ENCODE data around the gene CTNNBIP1.
"Not testable (repeated sequence)": the region's sequence is repeated elsewhere in the genome, so short reads cannot be mapped to it uniquely, and the experiment has no call there.

The CTNNBIP1 gene, protein sequence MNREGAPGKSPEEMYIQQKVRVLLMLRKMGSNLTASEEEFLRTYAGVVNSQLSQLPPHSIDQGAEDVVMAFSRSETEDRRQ

DNA sequence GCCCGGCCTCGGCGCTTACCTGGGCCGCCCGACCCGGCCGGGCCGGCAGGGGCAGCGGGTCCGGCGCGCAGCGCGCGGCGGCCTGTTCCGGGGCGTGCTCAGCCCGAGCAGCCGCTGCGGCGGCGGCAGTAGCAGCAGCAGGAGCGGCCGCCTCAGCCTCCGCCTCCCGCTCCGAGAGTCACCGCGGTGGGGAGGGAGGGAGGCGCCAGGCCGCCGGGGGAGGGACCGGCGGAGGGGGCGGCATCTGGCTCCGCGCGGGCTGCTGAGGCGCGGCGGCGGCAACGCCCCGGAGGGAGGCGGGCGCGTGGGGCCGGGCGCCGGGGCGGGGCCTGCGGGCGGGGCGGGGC is at the start of gene CTNNBIP1:
Gene CTNNBIP1, minus strand, starts transcription at position 194 of the 347 bp plus-strand sequence. CDS start 38,205 bp downstream, outside the sequence.
- peak; percentile 95 for DNase-seq (ENCODE audit: low spot score)

DNA sequence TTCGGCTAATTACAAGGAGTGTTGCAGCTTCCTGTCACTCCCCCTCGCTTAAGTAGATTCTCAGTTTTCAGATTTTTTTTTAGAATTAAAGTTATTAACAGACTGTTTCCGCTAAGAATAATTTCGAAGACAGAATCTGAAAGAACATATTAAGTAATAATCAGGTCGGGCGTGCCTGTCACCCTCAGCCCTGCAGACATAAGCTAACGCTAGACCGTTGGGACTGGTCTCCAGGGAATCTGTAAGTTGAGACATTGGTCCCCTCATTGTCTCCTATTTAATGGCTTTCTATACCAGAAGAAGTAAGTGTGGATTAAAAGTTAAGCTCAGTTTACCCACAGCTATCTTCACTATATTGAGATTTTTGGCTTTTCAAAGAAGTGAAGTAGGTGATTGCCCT is 47.7 kb upstream of the CTNNBIP1 start:
- no peak for DNase-seq (ENCODE audit: low spot score)

- DNase-seq (ENCODE audit: low spot score) = no peak
These were observed 36.2 kb upstream of the CTNNBIP1 start for GRCh38 chr1:9946315-9946714.

GRCh38 chr1:9942939-9943788 is 33.1 kb upstream of the CTNNBIP1 start, which contains the start of the genes LZIC and NMNAT1:
Gene LZIC, minus strand, starts transcription at chr1:9943391. Its CDS starts 6,772 bp downstream, at chr1:9936619.
Gene NMNAT1, plus strand, starts transcription at chr1:9943475. Its CDS starts 28,599 bp downstream, at chr1:9972074.
- DNase-seq (ENCODE audit: low spot score) = peak; percentile 97

GRCh38 chr1:9942399-9942938 is 32.4 kb upstream of the CTNNBIP1 start:
- DNase-seq (ENCODE audit: low spot score) = peak; percentile 55

- DNase-seq (ENCODE audit: low spot score) = peak; percentile 69
These were observed 19.6 kb upstream of the CTNNBIP1 start for GRCh38 chr1:9929431-9930385.

GRCh38 chr1:9927259-9927658 is 17.2 kb upstream of the CTNNBIP1 start:
- no peak for DNase-seq (ENCODE audit: low spot score)

- no peak for DNase-seq (ENCODE audit: low spot score)
These were observed 12.3 kb upstream of the CTNNBIP1 start for GRCh38 chr1:9922342-9922741.

- no peak for DNase-seq (ENCODE audit: low spot score)
These were observed 10.5 kb upstream of the CTNNBIP1 start for GRCh38 chr1:9920606-9921005.

- no peak for DNase-seq (ENCODE audit: low spot score)
These were observed 7.8 kb upstream of the CTNNBIP1 start for GRCh38 chr1:9917901-9918300.

- DNase-seq (ENCODE audit: low spot score) = not testable (repeated sequence)
These were observed 7.4 kb upstream of the CTNNBIP1 start for GRCh38 chr1:9917495-9917894.

GRCh38 chr1:9916452-9916851 is 6.4 kb upstream of the CTNNBIP1 start:
- DNase-seq (ENCODE audit: low spot score) = no peak

DNA sequence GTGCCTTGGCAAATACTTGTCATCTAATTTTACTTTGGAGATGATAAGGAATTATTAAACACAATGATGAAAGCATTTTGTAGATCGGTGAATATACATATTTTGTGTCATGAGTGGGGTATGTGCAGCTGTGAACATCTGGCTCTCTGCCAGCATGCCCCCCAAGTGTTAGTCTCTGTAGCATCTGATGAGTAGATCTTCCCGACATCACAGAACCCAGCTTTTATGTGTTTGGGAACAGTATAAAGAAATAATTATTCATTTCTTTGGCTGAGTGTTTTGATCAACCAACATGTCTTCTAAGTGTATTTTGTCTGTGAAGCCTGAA is 4.5 kb upstream of the CTNNBIP1 start:
- DNase-seq (ENCODE audit: low spot score) = no peak

GRCh38 chr1:9912264-9912936 is 2.3 kb upstream of the CTNNBIP1 start:
- DNase-seq (ENCODE audit: low spot score) = no peak

- peak; percentile 98 for DNase-seq (ENCODE audit: low spot score)
These were observed 532 bp upstream of the CTNNBIP1 start for GRCh38 chr1:9910423-9911178.

- no peak for DNase-seq (ENCODE audit: low spot score)
These were observed 629 bp downstream of the CTNNBIP1 start for GRCh38 chr1:9909234-9910046.

- DNase-seq (ENCODE audit: low spot score) = no peak
These were observed 1.2 kb downstream of the CTNNBIP1 start for GRCh38 chr1:9908871-9909233.

- no peak for DNase-seq (ENCODE audit: low spot score)
These were observed 2.6 kb downstream of the CTNNBIP1 start for GRCh38 chr1:9907441-9907840.

DNA sequence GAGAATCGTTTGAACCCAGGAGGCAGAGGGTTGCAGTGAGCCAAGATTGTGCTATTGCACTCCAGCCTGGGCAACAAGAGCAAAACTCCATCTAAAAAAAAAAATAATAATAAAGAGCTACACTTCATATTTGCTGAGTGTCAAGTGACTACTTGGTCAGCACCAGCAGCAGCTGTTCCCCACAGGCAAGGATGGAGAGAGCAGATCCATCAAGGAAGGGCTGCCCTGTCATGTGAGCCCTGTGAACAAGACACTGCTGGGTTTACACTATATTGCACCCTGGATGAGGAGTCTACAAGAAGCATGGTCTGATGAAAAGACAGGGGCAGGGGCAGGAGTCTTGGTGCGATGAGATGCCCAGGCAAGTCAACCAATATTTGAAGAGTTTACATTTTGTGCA is 3.6 kb downstream of the CTNNBIP1 start:
- DNase-seq (ENCODE audit: low spot score) = no peak

DNA sequence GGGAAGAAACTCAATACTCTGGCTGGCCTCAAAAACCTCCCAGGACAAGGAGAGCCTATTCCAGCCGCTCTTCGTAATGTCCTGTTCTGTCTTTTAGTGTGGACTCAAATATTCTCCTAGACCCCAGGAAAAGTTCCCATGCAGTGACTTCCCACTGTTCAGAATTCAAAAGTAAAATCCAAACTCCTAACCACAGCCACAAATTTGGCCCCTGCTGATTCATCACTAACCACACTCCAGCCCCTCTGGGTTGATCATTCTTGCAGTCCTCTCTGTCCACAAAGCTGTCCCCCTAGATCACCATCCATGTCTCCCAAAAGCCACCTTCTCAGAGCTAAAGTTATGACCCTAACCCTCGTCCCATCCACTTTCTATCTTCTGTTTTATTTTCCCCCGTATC is 5.1 kb downstream of the CTNNBIP1 start:
- DNase-seq (ENCODE audit: low spot score) = no peak
